ENCODE measurements around the gene PHF19. TPM values are rescaled to one million over a fixed set of nuclear protein-coding genes. Genes with fewer than 3 reads are reported as not detected.

Gene PHF19
- total RNA-seq, 4 donors from 2014 or later = 11.3 to 15.5 (median 13.8) TPM

DNA sequence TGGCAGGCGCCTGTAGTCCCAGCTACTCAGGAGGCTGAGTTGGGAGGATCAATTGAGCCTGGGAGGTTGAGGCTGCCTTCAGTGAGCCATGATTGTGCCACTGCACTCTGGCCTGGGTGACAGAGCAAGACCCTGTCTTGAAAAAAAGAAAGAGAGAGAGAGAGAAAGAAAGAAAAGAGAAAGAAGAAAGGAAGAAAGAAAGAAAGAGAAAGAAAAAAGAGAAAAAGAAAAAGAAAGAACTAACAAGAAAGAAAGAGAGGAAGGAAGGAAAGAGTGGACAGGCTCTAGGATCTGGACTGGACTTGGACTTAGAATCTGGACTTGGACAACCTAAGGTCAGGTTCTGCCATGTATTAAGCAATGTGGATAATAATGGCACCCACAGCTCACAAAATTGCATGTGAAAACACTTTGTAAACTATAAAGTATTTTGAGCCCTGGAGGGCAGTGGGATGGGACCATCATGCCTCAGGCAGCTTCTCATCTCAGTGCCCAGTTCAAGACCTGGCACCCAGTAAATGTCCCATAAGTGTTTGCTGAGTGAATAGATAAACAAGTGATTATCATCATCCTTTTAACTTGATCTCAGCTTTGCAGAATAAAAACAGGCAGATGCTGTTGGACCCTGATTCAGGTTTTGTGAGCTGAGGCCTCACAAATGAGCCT is 12.8 kb upstream of the PHF19 start:
- no peak for DNase-seq (ENCODE audit: low spot score in 2 of 2)
- peaks cover 19% of the 10 kb centered on the region for H3K4me1 ChIP-seq
- no peaks in the 10 kb centered on the region for H3K27me3 ChIP-seq
- peak overlapping the region; percentile 4 for H3K27ac ChIP-seq
- TF ChIP-seq POLR2A (IDR thresholded peaks at IDR 0.05) (no peak), EP300 (IDR thresholded peaks at IDR 0.05) (no peak), POLR2AphosphoS5 (IDR thresholded peaks at IDR 0.05) (no peak)
- TF ChIP-seq, protein P1, sequence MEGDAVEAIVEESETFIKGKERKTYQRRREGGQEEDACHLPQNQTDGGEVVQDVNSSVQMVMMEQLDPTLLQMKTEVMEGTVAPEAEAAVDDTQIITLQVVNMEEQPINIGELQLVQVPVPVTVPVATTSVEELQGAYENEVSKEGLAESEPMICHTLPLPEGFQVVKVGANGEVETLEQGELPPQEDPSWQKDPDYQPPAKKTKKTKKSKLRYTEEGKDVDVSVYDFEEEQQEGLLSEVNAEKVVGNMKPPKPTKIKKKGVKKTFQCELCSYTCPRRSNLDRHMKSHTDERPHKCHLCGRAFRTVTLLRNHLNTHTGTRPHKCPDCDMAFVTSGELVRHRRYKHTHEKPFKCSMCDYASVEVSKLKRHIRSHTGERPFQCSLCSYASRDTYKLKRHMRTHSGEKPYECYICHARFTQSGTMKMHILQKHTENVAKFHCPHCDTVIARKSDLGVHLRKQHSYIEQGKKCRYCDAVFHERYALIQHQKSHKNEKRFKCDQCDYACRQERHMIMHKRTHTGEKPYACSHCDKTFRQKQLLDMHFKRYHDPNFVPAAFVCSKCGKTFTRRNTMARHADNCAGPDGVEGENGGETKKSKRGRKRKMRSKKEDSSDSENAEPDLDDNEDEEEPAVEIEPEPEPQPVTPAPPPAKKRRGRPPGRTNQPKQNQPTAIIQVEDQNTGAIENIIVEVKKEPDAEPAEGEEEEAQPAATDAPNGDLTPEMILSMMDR (IDR thresholded peaks at IDR 0.05) = no peak
- 88% methylated on average over 1 of the region's 1 CpG for WGBS
- no peaks in the 10 kb centered on the region for H3K36me3 ChIP-seq
- no peak overlapping the region for H3K4me3 ChIP-seq
- no peaks in the 10 kb centered on the region for H3K9me3 ChIP-seq

DNA sequence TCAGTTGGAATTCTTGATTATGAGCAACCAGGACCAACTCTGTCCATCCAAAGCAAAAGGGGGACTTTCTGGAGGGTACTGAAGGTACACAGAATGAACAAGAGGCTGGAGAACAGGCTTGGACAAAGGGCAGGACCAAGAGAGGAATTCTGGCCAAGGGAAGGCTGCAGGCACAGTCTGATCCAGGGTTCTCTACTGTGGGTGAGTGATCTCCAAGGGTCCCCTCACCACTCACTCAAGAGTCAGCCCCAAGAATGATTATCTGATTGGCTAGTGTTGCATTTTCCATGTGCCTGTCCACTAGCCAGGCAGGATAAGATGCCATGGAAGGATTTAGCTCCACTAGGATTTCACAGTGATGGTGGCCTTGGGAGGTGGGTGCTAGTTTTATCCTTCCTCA is 11.6 kb upstream of the PHF19 start:
- H3K4me3 ChIP-seq = no peak overlapping the region
- H3K36me3 ChIP-seq = no peaks in the 10 kb centered on the region
- H3K4me1 ChIP-seq = peaks cover 8% of the 10 kb centered on the region
- H3K27ac ChIP-seq = no peak overlapping the region
- no peak for DNase-seq (ENCODE audit: low spot score in 2 of 2)
- no peak for TF ChIP-seq POLR2AphosphoS5 (IDR thresholded peaks at IDR 0.05)
- TF ChIP-seq POLR2A (IDR thresholded peaks at IDR 0.05) = no peak
- TF ChIP-seq EP300 (IDR thresholded peaks at IDR 0.05) = no peak
- TF ChIP-seq, protein P1 (IDR thresholded peaks at IDR 0.05) = no peak
- no peaks in the 10 kb centered on the region for H3K27me3 ChIP-seq
- no peaks in the 10 kb centered on the region for H3K9me3 ChIP-seq

- Histone ChIP-seq H3K4me3 (no peak overlapping the region), H3K4me1 (peaks cover 7% of the 10 kb centered on the region), H3K9me3 (no peaks in the 10 kb centered on the region), H3K27ac (no peak overlapping the region), H3K27me3 (no peaks in the 10 kb centered on the region), H3K36me3 (no peaks in the 10 kb centered on the region)
- no peak for DNase-seq (ENCODE audit: low spot score in 2 of 2)
- 73% methylated on average over 8 of the region's 8 CpGs for WGBS
- TF ChIP-seq EP300 (IDR thresholded peaks at IDR 0.05) (no peak), POLR2AphosphoS5 (IDR thresholded peaks at IDR 0.05) (no peak), POLR2A (IDR thresholded peaks at IDR 0.05) (no peak)
- TF ChIP-seq, protein P1 (IDR thresholded peaks at IDR 0.05) = no peak
Observed at GRCh38 chr9:120886490-120886967, 9.5 kb upstream of the PHF19 start.

GRCh38 chr9:120885958-120886357 is 9.0 kb upstream of the PHF19 start:
- Histone ChIP-seq H3K9me3 (no peaks in the 10 kb centered on the region), H3K27ac (no peak overlapping the region), H3K4me1 (peaks cover 7% of the 10 kb centered on the region), H3K4me3 (no peak overlapping the region), H3K27me3 (no peaks in the 10 kb centered on the region), H3K36me3 (no peaks in the 10 kb centered on the region)
- no peak for DNase-seq (ENCODE audit: low spot score in 2 of 2)
- 32% methylated on average over 4 of the region's 5 CpGs for WGBS
- TF ChIP-seq, protein P1 (IDR thresholded peaks at IDR 0.05) = no peak
- no peak for TF ChIP-seq POLR2A (IDR thresholded peaks at IDR 0.05)
- TF ChIP-seq EP300 (IDR thresholded peaks at IDR 0.05) = no peak
- TF ChIP-seq POLR2AphosphoS5 (IDR thresholded peaks at IDR 0.05) = no peak

- Histone ChIP-seq H3K9me3 (no peaks in the 10 kb centered on the region), H3K27me3 (no peaks in the 10 kb centered on the region), H3K4me1 (peaks cover 7% of the 10 kb centered on the region), H3K27ac (no peak overlapping the region), H3K4me3 (no peak overlapping the region), H3K36me3 (no peaks in the 10 kb centered on the region)
- DNase-seq (ENCODE audit: low spot score in 2 of 2) = no peak
- 51% methylated on average over 3 of the region's 3 CpGs for WGBS
- TF ChIP-seq EP300 (IDR thresholded peaks at IDR 0.05) (no peak), POLR2A (IDR thresholded peaks at IDR 0.05) (no peak), POLR2AphosphoS5 (IDR thresholded peaks at IDR 0.05) (no peak)
- TF ChIP-seq, protein P1 (IDR thresholded peaks at IDR 0.05) = no peak
Observed at GRCh38 chr9:120885457-120885856, 8.5 kb upstream of the PHF19 start.
